Loucy (cell line): ENCODE results near the gene NPTN.
"Not testable (repeated sequence)": the region's sequence is repeated elsewhere in the genome, so short reads cannot be mapped to it uniquely, and the experiment has no call there.

Experiments used
- H2AFZ ChIP-seq: fragments of 200-600 bp; sonication (generic); 2 replicates; pipeline ENCODE4 v1.6.0; 2016; ENCODE audit warnings: antibody characterized with exemption, mild to moderate bottlenecking, low read length, moderate library complexity
- H3F3A ChIP-seq: fragments of 200-600 bp; 2 replicates; pipeline ENCODE4 v1.6.0; 2016; ENCODE audit warnings: antibody characterized with exemption, low read depth, mild to moderate bottlenecking
- H3K27me3 ChIP-seq: fragments of 200-600 bp; sonication (generic); 2 replicates; pipeline ENCODE4 v1.6.1; 2014; ENCODE audit warnings: low read length, mild to moderate bottlenecking; ENCODE audit not compliant: insufficient read depth, poor library complexity, severe bottlenecking
- H3K36me3 ChIP-seq: fragments of 200-600 bp; sonication (generic); 2 replicates; pipeline ENCODE4 v1.6.1; 2016; ENCODE audit warnings: low read length; ENCODE audit not compliant: insufficient read depth
- H3K4me1 ChIP-seq: fragments of 200-600 bp; sonication (generic); 2 replicates; pipeline ENCODE4 v1.5.1; 2014; ENCODE audit warnings: low read length, mild to moderate bottlenecking; ENCODE audit not compliant: insufficient read depth, poor library complexity, severe bottlenecking
- H3K4me2 ChIP-seq: fragments of 200-600 bp; sonication (generic); 2 replicates; pipeline ENCODE4 v1.6.0; 2014; ENCODE audit warnings: antibody characterized with exemption, low read length, low read depth, mild to moderate bottlenecking; ENCODE audit not compliant: poor library complexity, severe bottlenecking
- H3K4me3 ChIP-seq: fragments of 200-600 bp; sonication (generic); 2 replicates; pipeline ENCODE4 v1.5.1; 2014; ENCODE audit warnings: low read length, mild to moderate bottlenecking, mixed read lengths; ENCODE audit not compliant: poor library complexity, severe bottlenecking
- H3K79me2 ChIP-seq: fragments of 200-600 bp; sonication (generic); 2 replicates; pipeline ENCODE4 v1.6.1; 2014; ENCODE audit warnings: low read length; ENCODE audit not compliant: insufficient read depth
- H3K9ac ChIP-seq: fragments of 200-600 bp; sonication (generic); 2 replicates; pipeline ENCODE4 v1.6.0; 2014; ENCODE audit warnings: mild to moderate bottlenecking, low read depth, low read length, moderate library complexity; ENCODE audit not compliant: poor library complexity, severe bottlenecking
- H3K9me2 ChIP-seq: fragments of 200-600 bp; sonication (generic); replicated peaks from 2 replicates; pipeline ENCODE4 v1.6.1; 2016; ENCODE audit warnings: low read depth, low read length, mixed read lengths
- H3K9me3 ChIP-seq: fragments of 200-600 bp; sonication (generic); 2 replicates; pipeline ENCODE4 v1.6.1; 2014; ENCODE audit warnings: mild to moderate bottlenecking, antibody characterized with exemption, low read length, low read depth; ENCODE audit not compliant: insufficient read depth
- H4K20me1 ChIP-seq: fragments of 200-600 bp; sonication (generic); 2 replicates; pipeline ENCODE4 v1.6.0; 2014; ENCODE audit warnings: antibody characterized with exemption, low read length, mild to moderate bottlenecking; ENCODE audit not compliant: insufficient read depth, poor library complexity, severe bottlenecking
- EZH2phosphoT487 ChIP-seq: fragments of 200-600 bp; IDR thresholded peaks from 2 replicates; pipeline ENCODE4 v1.6.1; 2018; ENCODE audit warnings: antibody characterized with exemption, mild to moderate bottlenecking, moderate library complexity, borderline replicate concordance
- TF ChIP-seq, protein P1 (sequence below): fragments of 200-600 bp; sonication (generic); conservative IDR thresholded peaks from 2 replicates; pipeline ENCODE4 v1.5.1; 2014; ENCODE audit warnings: mild to moderate bottlenecking, antibody characterized with exemption, low read length

The NPTN gene

GRCh38 chr15:73578026-73578425 lies 55.2 kb downstream of the NPTN start:
- Histone ChIP-seq H3K9ac (no peak overlapping the region), H3K9me2 (no peaks in the 10 kb centered on the region), H4K20me1 (no peaks in the 10 kb centered on the region), H3K4me2 (no peak overlapping the region), H2AFZ (no peak overlapping the region), H3K36me3 (peaks cover 36% of the 10 kb centered on the region; the same call in 1 of the 2 replicates), H3K9me3 (no peaks in the 10 kb centered on the region), H3K27me3 (no peaks in the 10 kb centered on the region), H3K4me1 (no peaks in the 10 kb centered on the region), H3K79me2 (no peaks in the 10 kb centered on the region), H3F3A (no peaks in the 10 kb centered on the region), H3K4me3 (no peak overlapping the region)
- TF ChIP-seq EZH2phosphoT487 = no peak
- TF ChIP-seq, protein P1, sequence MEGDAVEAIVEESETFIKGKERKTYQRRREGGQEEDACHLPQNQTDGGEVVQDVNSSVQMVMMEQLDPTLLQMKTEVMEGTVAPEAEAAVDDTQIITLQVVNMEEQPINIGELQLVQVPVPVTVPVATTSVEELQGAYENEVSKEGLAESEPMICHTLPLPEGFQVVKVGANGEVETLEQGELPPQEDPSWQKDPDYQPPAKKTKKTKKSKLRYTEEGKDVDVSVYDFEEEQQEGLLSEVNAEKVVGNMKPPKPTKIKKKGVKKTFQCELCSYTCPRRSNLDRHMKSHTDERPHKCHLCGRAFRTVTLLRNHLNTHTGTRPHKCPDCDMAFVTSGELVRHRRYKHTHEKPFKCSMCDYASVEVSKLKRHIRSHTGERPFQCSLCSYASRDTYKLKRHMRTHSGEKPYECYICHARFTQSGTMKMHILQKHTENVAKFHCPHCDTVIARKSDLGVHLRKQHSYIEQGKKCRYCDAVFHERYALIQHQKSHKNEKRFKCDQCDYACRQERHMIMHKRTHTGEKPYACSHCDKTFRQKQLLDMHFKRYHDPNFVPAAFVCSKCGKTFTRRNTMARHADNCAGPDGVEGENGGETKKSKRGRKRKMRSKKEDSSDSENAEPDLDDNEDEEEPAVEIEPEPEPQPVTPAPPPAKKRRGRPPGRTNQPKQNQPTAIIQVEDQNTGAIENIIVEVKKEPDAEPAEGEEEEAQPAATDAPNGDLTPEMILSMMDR = no peak

- not testable (repeated sequence) for H2AFZ ChIP-seq, H3K9ac ChIP-seq, H3K9me2 ChIP-seq, H3K9me3 ChIP-seq, H4K20me1 ChIP-seq, H3K79me2 ChIP-seq, H3K4me2 ChIP-seq, H3K27me3 ChIP-seq, H3K4me1 ChIP-seq, H3K4me3 ChIP-seq, H3F3A ChIP-seq
- peaks cover 36% of the 10 kb centered on the region; the same call in 1 of the 2 replicates for H3K36me3 ChIP-seq
Observed at GRCh38 chr15:73577593-73577992, 55.6 kb downstream of the NPTN start.

DNA sequence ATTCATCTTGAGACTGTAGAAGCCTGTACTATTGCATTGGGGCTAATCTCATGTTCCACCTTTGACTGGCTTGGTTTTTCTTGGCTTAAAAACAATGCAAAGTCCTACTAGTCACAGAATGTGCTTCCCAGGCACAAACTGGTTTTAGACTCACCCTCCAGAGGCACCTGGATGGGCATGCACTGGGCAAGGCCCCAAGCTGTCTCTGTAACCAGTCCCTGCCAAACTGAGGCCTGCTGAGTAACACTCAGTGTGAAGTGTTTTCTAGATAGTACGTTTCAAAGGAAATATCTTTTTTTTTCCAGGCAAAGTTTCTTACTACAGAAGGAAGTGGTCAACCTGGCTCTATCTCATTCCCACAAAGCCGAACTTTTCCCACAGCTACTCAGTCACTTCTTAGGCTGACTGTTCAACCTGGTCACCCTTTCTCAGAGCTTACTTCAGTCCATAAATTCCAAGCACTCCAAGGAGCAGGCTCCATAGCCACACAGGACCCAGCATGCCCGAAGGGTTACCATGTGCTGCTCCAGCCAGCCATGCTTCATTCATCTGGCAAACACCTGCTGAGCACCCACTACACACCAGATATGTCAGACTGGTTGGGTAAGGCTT lies 57.4 kb downstream of the NPTN start:
- Histone ChIP-seq H3K9me2 (no peaks in the 10 kb centered on the region), H3K79me2 (no peaks in the 10 kb centered on the region), H3K9me3 (no peaks in the 10 kb centered on the region)

More for the DNA sequence above, 57.4 kb downstream of the NPTN start:
- Histone ChIP-seq H3K4me3 (no peak overlapping the region), H3F3A (no peaks in the 10 kb centered on the region), H3K4me1 (no peaks in the 10 kb centered on the region), H3K36me3 (peaks cover 36% of the 10 kb centered on the region; the same call in 1 of the 2 replicates), H2AFZ (no peak overlapping the region), H3K4me2 (no peak overlapping the region), H4K20me1 (no peaks in the 10 kb centered on the region), H3K9ac (no peak overlapping the region), H3K27me3 (no peaks in the 10 kb centered on the region)
- TF ChIP-seq EZH2phosphoT487 = no peak
- TF ChIP-seq, protein P1 = no peak
